HL-60/S4 treated with phorbol 12-myristate 13-acetate at 8.2 ng/mL for 4 days and 3 days (cell line): Measurements from ENCODE around the gene MED27.
"Not testable (repeated sequence)": the region's sequence is repeated elsewhere in the genome, so short reads cannot be mapped to it uniquely, and the experiment has no call there.

Experiments used
- in situ Hi-C: fragments of 300-500 bp; cut with MboI; formaldehyde crosslinking; loops from 2 replicates; pipeline ENCODE4 v1.15.0; 2022; ENCODE audit warnings: low sequenced_read_pairs

MED27 gene

DNA sequence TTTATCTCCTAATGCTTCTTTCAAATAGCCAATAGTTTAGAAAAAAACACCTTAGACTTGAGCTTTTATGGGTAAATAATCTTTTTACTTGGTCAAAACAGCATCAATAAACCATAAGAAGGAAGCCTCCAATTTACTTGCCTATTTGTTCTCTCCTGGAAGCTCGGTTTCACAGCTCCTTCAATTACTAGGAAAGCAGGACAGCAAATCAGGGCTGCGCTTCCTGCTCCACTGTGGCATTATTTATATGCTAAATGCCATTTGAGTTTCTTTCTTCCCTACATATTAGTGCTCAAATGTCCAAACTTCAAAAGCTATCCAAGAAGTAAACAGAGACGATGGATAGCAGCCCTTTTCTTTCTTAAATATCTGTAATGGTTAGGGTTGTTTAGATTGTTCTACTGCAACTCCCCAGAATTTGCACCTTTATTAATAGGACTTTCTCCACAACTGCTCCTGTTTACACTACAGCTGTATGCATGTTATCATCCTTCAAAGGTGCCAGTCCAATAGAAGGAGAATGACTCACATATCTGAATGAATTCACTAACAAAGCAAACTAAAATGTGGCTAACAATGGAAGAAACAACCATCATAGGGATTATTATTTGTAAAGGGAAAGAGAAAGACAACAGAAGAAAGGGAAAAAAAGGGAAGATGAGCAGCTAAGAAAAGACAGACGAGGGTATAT lies 58.7 kb downstream of the MED27 start:
- in situ Hi-C loops: no loop called here

GRCh38 chr9:132020272-132020671 lies 59.4 kb downstream of the MED27 start:
- in situ Hi-C loops: no loop called here

GRCh38 chr9:132019702-132020101 lies 60.0 kb downstream of the MED27 start:
- in situ Hi-C loops: no loop called here

GRCh38 chr9:132018957-132019405 lies 60.7 kb downstream of the MED27 start:
- in situ Hi-C loops: no loop called here

GRCh38 chr9:132016456-132016855 lies 63.2 kb downstream of the MED27 start:
- in situ Hi-C loops: no loop called here

- in situ Hi-C loops: no loop called here
Measured at GRCh38 chr9:132015866-132016265, 63.8 kb downstream of the MED27 start.

- in situ Hi-C loops: no loop called here
Measured at GRCh38 chr9:132014218-132014805, 65.4 kb downstream of the MED27 start.

DNA sequence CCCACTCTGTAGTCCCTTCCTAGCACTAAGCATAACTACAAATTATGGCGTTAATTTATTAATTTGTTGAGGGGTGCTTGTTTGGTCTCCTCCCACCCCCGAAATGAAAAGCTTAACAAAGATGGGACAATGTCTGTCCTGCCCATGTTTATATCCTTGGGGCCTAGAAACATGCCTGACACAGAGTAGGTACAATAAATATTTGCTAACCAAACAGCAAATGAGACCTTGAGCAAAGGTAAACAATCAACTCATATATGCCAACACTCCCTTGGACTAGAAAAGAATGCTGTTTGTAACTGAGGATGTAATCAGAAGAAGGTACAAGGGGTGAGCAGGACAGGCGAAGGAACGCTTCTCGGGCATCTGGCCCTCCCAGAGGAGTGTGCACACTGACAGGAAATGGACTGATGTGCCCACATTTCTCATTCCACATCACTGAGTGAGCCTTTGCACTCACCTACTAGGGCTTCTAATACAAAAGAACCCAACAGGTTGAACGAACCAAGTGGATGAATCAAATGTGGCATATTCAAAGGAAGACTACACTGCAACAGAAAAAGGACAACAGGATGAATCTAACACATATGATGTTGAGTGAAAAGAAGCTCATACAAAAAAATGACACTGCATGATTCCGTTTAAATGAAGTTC lies 66.8 kb downstream of the MED27 start:
- in situ Hi-C loops: no loop called here

DNA sequence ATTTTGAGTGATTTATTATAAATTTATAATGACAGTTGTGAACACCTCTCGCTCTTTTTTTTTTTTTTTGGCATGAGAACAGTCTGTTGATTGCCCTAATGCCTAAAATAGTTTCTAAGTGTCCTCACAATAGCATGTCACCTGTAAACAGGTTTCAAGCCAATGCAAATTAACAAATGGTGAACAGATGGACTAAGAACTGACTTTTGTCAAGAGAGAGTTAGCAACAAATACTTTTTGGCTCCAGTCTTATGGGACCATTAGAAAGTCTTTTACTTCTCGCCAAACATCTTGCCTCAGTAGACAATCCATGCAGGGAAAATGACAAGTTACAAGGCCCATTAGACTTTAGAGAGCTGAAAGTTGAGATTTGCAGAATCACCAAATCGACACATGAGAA lies 67.8 kb downstream of the MED27 start:
- in situ Hi-C loops: no loop called here

DNA sequence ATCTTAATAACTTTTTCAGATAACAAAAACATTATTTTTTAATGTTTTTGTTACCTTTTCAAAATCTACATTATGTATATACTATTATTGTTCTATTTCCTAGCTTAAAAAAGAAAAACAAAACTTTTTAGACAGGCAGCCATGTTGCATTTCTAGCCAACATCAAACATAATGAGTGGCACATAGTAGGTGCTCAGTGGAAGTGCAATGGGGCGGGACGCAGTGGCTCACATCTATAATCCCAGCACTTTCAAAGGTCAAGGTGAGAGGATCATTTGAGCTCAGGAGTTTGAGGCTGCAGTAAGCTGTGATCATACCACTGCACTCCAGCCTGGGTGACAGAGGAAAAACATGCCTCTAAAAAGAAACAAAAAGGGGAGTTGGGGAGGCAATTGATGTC lies 68.4 kb downstream of the MED27 start:
- in situ Hi-C loops: no loop called here

GRCh38 chr9:132010201-132010600 lies 69.5 kb downstream of the MED27 start:
- in situ Hi-C loops: not testable (repeated sequence)

DNA sequence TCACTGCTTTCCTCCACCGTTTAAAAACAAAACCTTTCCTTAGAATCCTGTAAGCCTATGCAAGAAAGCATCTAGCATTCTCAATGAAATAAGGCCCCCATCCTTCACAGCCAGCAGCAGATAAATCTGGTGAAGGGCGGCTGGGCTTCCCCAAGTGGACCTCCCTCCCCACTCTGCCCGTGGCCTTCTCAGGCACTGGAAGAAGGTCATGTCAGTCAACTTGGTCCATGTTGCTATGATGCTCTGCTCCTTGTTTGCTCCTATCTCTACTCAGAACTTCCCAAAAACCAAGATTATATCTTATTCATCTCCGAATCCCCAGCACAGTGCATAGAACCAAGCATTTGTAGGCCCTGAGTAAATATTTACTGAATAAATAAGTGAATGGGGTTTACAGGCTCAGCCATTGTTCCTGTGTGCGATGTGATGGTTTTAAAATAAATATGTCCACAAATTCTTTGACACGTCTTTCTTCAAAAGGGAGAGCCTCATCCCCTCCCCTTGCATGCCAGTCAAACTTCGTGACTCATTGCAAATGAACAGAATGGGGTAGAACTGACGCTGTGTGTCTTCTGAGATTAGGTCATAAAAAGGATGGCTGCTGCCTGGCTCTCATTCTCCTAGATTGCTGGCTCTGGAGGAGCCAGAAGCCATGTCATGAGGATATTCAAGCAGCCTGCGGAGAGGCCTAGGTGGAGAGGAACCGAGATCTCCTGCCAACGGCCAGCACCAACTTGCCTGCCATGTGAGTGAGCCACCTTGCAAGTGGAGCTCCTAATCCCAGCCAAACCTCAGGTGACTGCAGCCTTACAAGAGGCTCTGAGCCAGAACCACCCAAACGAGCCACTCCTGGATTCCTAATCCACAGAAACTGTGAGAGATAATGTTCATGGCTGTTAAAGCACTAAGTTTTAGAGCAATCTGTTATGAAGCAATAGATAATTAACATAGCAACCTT lies 70.5 kb downstream of the MED27 start:
- in situ Hi-C loops: no loop called here

- in situ Hi-C loops: no loop called here
Measured at GRCh38 chr9:132008184-132008803, 71.4 kb downstream of the MED27 start.

- in situ Hi-C loops: no loop called here
Measured at GRCh38 chr9:132007371-132008025, 72.2 kb downstream of the MED27 start.

GRCh38 chr9:132006677-132007370 lies 72.8 kb downstream of the MED27 start:
- in situ Hi-C loops: no loop called here

- in situ Hi-C loops: no loop called here
Measured at GRCh38 chr9:132005899-132006298, 73.8 kb downstream of the MED27 start.

GRCh38 chr9:132004323-132004722 lies 75.3 kb downstream of the MED27 start:
- in situ Hi-C loops: no loop called here

- in situ Hi-C loops: no loop called here
Measured at GRCh38 chr9:132003896-132004295, 75.8 kb downstream of the MED27 start.

DNA sequence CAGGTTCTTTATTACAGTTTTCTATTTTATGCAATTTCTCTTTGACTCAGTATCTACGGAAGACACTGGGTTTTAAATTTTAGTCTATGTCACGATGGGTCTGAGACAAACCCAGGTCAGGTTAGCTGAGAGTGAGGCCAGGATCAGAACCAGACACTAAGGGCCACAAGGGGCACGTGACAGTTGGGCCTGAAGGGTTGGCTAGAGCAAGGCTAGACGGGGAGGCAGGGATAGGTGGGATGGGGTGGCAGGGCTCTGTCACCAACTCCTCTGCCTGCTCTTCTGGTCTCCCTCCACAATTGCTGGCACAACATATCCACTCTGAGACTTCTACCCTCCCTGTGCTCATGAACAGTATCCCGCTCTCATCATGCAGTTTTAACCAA lies 76.4 kb downstream of the MED27 start:
- in situ Hi-C loops: no loop called here
